ENCODE measurements around the gene RNF215.

Gene RNF215

DNA sequence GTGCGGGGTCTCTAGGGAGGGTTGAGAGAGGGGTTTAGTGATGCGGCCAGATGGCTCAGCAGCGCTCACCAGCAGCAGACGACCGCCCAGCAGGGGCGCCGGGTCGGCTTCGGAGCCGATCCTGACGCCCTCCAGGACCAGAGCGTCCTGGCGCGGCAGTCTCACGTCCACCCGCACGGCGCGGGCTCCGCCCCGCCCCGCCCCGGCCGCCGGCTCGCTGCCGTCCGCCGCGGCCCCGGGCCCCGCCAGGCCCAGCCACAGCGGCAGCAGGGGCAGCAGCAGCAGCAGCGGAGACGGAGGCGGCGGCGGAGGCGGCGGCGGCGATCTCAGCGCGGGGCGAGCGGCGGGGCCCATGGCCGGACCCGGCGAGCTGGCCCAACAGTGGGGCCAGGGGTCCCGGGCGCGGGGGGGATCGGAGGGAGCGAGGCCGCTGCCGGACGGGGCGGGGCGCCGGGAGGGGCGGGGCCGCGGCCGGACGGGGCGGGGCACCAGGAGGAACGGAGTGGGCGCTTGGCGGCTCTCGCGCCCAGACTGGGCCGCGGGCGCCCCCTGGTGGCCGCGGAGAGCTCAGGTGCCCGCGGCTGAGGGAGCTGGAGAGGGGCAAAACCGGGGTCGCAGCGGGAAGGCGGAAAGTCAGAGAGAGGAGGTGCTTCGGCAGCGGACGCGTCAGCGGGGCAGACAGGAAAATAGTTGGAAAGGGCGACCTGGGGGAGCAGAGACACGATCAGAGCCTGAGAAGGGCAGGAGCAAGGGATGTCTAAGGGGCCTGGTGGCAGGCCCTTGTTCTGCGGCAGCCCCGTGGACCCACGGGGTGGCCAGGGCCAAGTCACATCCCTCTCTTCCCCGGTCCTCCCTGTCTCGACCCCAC, at the start of gene RNF215:
Gene RNF215, minus strand, starts transcription at position 452 of the 868 bp plus-strand sequence. Its CDS starts 98 bp downstream, at position 354.
- DNase-seq = peak; percentile 81

DNA sequence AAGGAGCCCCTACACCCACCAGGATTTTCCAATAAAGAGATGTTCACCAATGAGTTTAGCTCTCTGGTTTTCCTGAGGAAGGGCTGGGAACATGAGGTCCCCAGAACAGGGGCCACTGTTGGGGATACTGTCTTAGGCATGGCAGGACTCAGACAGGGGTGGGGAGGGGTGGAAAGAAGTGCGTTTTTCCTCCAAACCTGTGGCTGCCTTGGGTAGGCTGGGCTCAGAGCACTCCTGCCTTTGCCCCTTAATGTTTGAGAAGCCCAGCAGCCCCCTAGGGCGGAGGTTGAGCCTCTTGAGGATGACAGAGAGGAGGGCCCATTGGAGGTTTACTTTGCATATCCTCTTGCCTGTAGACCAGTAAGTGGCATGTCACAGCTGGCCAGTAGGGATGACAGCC, 49.0 kb upstream of the RNF215 start:
- DNase-seq = no peak

GRCh38 chr22:30435674-30436126, 48.5 kb upstream of the RNF215 start:
- peak; percentile 79 for DNase-seq

GRCh38 chr22:30434843-30435242, 47.6 kb upstream of the RNF215 start:
- DNase-seq = no peak

- DNase-seq = no peak
These were observed 46.6 kb upstream of the RNF215 start for GRCh38 chr22:30433773-30434172.

DNA sequence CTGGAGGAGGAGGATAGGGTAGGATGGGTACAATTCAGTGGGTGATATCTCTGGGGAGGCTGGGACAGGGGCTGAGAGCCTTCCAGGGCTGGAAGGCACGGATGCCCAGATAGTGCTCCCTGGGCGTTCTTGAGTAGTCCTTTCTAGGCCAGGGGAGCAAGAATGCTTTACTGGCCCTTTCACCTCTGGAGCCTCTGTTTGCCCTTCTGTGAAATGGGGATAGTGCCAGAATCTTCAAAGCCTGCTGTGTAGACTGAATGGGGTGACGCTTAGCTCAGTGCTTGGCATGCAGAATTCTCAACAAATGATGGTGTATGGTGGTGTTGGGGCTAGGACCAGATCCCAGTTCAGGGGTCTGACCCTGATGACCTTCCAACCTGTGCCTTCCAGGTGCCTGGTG, 46.0 kb upstream of the RNF215 start:
- DNase-seq = no peak

DNA sequence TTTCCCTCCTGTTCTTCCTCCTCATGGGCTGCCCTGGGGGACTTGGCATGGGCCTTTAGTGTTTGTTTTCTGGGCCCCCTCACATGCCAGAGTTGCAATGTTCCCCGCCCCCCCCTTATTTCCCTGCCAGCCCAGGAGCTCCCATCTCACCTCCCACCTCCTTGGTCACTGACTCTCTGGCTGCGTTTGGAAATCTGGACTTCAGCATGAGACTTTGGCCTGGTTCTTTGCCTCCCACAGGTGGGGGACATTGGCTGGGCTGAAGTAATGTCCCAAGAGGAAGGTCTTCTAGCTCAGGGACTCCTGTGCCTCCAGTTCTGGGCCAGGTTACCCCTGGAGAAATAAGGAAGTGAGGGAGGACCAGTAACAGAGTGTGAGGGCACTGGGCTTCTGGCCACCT, 45.3 kb upstream of the RNF215 start:
- no peak for DNase-seq

GRCh38 chr22:30432096-30432495, 44.9 kb upstream of the RNF215 start:
- DNase-seq = no peak

GRCh38 chr22:30430933-30431332, 43.7 kb upstream of the RNF215 start:
- no peak for DNase-seq

- no peak for DNase-seq
These were observed 42.7 kb upstream of the RNF215 start for GRCh38 chr22:30429887-30430286.

GRCh38 chr22:30427871-30428270, 40.7 kb upstream of the RNF215 start:
- DNase-seq = no peak

DNA sequence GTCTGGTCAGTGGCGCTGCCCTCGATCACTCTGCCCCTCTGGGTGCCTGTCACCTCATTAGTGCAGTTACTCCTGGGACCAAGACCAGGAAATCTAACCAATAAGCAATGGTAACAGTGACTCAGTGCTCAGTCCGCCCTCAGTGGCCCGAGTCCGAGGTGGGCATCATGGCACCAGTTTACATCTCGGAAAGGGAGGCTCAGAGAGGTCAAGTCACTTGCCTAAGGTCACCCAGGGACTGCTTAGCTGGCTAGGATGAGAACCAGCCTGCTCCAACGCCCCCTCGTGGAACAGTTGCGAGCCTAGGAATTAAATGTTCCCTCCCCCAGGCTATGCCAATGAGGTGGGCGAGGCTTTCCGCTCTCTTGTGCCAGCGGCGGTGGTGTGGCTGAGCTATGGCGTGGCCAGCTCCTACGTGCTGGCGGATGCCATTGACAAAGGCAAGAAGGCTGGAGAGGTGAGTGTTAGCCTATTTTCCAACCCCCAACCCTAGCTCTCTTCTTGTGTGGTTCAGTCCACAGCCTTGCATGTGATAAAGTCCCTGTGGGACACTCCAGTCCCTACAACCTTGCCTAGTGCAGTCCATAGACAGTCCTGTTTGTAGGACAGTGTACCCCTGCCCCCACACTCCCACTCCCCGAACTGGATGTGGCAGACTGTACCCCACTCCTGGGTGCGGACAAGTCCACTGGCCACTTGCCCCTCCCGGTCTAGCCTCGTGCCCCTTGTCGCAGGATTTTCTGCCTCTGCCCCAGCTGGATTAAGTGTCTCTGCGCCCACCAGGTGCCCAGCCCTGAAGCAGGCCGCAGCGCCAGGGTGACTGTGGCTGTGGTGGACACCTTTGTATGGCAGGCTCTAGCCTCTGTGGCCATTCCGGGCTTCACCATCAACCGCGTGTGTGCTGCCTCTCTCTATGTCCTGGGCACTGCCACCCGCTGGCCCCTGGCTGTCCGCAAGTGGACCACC, 39.5 kb upstream of the RNF215 start:
- DNase-seq = peak; percentile 89

DNA sequence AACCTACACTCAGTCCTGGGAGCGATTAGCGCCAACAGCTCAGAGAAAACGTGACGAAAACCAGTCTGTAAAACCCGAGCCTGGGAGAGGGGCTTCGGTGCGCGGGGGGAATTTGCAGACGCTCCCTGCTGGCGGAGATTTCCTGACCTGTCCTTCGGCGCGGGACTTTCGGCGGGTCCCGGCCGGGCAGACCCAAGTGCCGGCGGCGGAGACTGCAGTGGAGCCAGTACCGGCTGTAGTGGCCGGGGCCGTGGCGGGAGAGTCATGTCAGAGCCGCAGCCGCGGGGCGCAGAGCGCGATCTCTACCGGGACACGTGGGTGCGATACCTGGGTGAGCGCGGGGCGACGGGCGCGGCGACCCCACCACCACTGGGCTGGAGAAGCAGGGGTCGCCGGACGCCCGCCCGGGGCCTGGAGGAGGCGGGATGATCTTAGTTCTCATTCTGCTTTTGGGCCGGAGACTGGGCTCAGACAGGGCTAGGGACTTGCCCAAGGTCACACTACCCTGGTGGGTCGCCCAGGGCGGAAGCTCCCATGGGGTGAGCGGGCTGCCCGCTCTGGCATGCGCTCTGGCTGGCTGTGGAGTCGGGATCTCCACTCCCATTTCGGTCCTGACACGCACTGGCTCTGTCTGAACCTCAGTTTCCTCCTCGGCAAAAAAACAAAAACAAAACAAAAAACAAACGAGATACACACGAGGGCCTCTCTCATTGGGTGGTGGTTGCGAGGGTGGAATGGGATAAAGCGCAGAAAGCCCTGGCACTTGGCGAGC, 38.6 kb upstream of the RNF215 start, which contains the start of gene MTFP1:
Gene MTFP1, plus strand, starts transcription at position 153 of the 772 bp plus-strand sequence. Its CDS starts 112 bp downstream, at position 265.
- peak; percentile 54 for DNase-seq

DNA sequence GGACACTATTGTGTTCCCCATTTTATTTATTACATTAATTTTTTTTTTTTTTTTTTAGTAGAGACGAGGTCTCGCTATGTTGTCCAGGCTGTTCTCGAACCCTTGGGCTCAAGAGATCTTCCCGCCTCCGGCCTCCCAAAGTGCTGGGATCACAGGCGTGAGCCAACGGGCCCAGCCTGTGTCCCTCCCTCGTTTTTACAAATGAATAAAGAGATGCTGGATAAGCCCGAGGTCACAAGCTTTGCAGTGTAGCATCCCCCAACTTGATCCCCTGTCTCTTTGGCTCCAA, 38.1 kb upstream of the RNF215 start:
- DNase-seq = no peak

DNA sequence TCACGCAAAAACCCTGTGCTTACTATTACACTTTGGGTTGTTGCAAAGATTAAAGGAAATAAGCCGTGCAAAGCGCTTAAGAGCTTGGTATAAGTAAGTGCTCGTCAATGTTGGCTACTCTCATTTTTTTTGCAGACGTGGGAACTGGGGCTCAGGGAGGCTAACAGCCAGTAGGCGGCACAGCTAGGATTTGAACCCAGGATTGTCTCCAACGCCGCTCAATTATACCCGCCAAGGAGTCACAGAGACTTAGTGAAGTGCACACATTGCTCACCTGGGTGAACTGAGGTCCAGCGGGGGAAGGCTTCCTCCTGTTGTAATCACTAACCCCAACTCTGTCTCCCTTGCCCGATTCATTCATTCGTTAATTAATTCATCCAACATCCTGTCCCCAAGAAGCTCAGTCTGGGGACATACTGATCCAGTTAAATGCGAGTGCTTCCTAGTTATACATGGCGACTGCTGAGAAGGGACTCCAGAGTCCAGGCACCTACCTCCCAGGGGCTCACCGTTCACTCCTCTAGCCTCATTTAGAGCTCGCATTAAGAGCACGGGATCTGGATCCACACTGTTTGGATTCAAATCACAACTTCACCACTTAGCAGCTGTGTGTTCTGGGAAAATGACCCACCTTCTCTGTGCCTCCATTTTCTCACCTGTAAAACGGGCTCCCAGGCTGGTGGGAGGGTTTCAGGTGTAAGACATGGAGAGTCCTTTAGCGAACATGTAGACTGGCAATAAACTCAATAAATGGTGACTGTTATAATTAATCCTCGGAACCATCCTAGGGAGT, 37.5 kb upstream of the RNF215 start:
- DNase-seq = peak; percentile 15

GRCh38 chr22:30423959-30424533, 36.8 kb upstream of the RNF215 start:
- DNase-seq = peak; percentile 98

- peak; percentile 69 for DNase-seq
These were observed 36.2 kb upstream of the RNF215 start for GRCh38 chr22:30423301-30423958.

DNA sequence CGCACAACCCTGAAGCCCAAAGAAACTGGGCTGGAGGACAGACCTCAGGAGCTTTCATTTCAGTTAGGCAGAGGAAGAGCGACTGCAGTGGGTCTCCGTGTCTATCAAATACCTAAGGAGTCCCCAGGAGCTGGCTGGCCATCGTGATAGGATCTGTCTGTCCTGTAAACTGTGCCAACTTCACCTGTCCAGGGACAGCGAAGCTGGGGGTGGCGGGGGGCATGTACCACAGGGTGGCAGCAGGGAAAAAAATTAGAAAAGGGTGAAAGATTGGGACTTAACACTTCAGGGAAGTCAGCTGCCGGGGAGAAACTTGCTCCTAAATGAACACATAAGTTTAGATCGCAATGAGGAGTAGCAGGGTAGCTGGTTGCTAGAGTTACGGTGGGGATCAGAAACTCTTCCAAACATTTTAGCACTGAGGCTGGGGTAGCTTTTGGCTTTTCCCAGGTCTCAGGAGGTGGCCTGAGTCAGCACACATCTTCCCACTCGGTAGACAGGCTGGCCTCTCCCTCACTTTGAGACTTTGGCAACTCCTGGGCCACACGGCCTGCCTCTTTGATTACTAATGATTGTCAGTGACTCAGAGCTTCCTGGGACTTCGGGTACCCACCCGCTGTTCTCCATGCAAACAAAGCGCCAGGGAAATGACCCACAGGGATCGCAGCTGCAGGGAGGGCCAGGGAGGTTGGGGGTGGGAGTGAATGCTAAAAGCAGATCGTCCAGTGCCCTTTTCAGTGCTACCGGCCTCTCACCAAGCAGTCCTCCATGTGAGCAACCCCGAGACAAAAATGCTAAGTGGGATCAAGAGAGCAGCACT, 35.5 kb upstream of the RNF215 start:
- peak; percentile 48 for DNase-seq

DNA sequence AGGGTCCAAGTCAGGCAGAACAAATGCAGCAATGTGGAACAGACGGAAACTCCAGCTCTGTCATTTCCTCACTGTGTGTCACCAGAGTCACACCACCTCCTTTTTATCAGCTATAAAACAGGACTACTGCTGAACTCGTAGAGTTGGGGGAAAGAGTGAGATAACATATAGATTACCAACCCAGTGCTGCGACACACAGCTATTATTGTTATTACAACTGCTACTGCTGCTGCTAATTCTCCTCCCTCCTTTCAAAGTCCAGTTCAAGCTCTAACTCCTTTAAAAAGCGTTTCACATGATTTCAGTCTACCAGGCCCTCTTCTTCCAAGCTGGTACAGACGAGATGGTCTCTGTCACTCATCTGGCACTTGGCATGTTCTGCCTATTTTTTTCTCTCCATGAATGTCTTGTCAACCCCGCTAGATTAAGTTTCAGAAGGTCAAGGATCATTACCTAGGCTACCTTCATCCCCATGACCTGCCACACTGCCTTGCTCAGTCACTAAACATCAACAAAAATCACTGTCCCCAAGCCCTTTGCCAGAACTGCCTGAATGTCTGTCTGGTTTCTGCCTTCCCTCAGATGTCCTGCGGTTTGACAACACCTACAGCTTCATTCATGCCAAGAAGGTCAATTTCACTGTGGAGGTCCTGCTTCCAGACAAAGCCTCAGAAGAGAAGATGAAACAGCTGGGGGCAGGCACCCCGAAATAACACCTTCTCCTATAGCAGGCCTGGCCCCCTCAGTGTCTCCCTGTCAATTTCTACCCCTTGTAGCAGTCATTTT, 34.7 kb upstream of the RNF215 start:
- DNase-seq = no peak

Measured in activated naive CD4-positive, alpha-beta T cell treated with Interleukin-2 at 50 U/mL for 16 hours (primary cell).